Dedifferentiated amniotic fluid mesenchymal stem cell (primary cell): ENCODE data around the gene SMIM35.

Source experiments
- DNase-seq: peaks from one replicate; pipeline ENCODE4 v3.0.0-alpha.2; 2016; ENCODE audit errors: extremely low spot score

The SMIM35 gene

GRCh38 chr11:118002541-118003423 lies 84.0 kb downstream of the SMIM35 start:
- DNase-seq = no peak

DNA sequence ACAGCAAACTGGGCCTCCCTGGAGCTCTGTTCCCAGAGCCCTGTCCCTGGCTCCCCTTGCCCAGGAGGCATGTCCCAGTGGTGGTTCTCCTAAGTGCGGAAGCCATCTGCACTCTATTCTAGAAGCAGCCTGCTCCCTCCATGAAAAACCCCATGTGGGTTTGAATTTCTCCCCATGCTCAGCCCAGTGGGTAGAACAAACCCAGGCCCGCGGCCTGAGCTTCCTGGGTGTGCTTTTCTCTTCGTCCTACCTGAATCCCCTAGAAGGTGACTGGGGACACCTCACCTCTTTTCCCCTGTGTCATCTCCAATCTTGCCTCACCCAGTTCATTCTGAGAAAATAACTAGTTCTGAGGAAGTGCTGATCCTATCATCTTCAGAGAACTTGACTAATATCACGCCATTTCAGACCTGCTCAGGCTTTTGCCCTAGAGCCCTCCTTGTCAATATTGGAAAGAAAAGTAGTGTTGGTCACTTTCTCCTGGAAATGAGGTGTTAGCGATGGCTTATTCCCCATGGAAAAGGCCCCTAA lies 84.7 kb downstream of the SMIM35 start:
- no peak for DNase-seq

DNA sequence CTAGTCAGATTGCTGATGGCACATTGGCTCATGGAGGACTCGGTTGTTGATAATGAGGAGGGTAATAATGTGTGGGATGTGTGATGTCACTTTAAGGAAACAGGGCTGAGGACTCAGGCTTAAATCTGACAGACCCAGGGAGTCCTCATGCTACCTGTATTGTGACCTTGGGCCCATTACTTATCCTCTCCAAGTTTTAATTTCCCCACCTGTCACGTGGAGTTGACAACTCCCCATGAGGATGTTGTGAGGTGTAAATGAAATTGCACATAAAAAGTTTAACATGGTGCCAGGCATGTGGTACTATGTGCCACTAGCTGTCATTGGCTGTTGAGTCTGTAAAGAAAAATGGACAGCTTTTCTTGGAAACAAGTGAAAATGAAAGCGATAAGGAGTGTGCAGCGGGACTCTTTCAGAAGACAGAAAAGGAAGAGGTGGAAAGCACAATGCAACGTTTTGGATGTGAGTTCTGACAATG lies 85.2 kb downstream of the SMIM35 start:
- no peak for DNase-seq

- DNase-seq = no peak
Observed at GRCh38 chr11:118000850-118001228, 85.9 kb downstream of the SMIM35 start.

GRCh38 chr11:118000067-118000849 lies 86.5 kb downstream of the SMIM35 start:
- no peak for DNase-seq

GRCh38 chr11:117999354-117999993 lies 87.3 kb downstream of the SMIM35 start:
- DNase-seq = no peak

- DNase-seq = no peak
Observed at GRCh38 chr11:117998664-117999353, 88.0 kb downstream of the SMIM35 start.

DNA sequence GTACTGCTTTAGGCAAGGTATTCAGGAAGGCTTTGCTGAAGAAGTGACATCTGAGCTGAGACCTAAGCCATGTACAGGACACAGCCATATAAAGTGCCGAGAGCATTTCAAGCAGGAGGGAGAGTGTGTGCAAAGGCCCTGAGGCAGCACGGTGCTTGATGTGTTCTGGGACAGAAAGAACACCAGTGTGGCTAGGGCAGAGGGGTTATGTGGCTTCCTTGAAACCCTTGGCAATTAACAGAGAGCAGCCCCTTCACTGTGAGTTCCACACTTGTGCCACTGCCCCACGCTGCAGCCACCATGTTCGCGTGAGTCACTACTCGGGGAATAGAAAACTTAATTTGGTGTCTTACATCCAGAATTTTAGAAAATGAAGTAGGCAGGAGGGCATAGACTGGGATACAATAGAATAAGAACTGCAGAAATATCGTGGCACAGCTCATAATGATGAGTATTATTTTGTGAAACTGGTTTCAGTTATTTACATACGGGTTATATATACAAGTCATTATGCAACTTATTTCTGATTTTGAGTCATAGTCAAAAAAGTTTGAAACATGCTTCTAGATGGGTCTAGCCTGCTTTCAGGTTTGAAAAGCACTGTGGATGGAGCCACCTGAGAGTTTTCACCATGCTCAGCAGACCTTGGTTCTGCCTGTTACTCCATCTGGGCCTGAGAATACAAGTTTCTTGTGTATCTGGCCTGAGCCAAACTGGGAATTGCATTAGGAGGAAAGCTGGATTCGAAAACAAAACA lies 88.8 kb downstream of the SMIM35 start:
- DNase-seq = no peak

- DNase-seq = no peak
Observed at GRCh38 chr11:117997406-117997805, 89.4 kb downstream of the SMIM35 start.

DNA sequence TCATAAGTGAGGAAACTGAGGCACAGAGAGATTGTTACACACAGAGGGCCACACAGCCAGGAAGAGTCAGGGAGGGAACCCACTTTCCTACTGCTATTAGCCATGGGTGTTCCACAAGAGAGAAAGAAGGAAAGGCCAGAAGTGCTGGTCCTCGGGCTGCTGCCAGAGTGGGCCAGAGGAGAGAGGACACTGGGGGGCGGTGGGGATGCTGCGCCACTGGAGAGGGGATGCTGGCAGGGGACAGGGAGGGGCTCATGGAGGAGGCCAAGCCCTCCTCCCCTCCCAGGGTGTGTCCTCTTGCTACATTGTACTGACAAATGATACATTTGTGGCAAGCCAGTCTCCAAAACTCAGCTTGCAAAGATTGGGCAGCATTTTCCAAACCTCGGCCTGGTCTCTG lies 90.7 kb downstream of the SMIM35 start:
- no peak for DNase-seq

DNA sequence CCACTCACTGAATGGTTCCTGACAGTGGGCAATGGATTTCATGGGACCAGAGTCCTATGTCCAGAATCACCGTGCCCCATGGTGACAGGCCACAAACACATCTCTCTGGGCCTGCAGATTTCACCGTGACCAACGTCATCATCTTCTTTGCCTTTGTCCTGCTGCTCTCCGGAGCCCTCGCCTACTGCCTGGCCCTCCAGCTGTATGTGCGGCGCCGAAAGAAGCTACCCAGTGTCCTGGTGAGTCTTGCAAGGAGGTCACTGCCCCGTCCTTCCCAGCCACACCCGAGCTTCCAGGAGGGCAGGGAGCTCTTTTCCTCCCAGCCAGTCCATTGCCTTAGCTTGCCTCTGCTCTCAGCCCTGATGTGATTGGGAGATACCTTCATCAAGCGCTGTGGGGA lies 91.3 kb downstream of the SMIM35 start:
- DNase-seq = no peak

DNA sequence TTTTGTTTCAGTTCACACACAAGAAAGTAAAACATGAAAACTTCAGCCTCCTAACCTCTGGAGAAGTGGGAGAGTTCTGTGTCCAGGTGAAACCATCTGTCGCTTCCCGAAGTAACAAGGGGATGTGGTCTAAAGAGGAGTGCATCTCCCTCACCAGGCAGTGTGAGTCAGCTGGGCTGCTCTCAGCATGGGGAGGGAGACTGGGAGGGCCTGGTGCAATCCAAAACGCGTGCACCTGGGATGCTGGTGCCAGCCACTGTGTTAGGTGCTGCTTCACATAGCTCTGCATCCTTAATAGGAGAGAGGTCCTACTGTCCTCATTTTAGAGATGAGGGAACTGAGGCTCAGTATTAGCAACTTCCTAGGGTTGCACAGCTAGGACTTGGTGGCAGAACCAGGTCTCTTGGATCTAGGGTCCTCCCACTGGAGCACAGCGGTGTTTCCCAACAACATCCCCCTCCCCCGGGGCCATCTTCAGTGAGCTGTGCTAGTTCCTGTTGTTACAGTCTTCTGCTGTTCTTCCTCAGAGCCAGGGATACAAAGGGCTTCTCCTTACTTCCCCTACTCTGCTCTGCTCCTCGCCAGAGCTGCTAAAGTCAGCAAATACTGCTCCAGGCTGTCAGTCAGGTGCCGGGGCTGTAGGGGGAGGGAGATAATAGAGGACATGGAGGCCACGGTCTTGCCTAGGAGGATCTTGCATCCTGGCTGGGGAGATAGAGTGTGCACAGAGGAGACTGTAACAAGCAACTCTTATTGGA lies 92.6 kb downstream of the SMIM35 start:
- no peak for DNase-seq

DNA sequence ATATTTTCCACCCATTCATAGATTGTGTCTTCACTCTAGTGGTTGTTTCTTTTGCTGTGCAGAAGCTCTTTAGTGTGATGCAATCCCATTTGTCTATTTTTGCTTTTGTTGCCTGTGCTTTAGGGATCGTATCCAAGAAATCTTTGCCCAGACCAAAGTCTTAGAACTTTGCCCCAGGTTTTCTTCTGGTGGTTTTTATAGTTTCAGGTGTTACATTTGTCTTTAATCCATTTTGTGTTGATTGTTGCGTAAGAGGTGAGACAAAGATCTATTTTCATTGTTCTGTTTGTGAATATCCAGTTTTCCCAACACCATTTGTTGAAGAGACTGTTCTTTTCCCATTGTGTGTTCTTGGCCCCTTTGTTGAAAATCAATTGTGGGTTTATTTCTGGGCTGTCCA lies 94.1 kb downstream of the SMIM35 start:
- DNase-seq = no peak

DNA sequence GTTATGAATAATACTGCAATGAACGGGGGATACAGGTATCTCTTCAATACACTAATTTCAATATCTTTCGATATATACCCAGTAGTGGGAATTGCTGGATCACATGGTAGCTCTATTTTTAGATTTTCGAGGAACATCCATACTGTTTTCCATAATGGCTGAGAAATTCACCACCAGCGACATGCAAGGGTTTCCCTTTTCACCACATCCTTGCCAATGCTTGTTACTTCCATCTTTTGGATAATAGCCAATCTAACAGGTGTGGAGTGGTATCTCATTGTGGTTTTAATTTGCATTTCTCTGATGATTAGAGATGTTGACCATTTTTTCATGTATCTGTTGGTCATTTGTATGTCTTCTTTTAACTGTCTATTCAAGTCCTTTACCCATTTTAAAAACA lies 94.6 kb downstream of the SMIM35 start:
- no peak for DNase-seq

- DNase-seq = no peak
Observed at GRCh38 chr11:117989351-117990102, 97.2 kb downstream of the SMIM35 start.

DNA sequence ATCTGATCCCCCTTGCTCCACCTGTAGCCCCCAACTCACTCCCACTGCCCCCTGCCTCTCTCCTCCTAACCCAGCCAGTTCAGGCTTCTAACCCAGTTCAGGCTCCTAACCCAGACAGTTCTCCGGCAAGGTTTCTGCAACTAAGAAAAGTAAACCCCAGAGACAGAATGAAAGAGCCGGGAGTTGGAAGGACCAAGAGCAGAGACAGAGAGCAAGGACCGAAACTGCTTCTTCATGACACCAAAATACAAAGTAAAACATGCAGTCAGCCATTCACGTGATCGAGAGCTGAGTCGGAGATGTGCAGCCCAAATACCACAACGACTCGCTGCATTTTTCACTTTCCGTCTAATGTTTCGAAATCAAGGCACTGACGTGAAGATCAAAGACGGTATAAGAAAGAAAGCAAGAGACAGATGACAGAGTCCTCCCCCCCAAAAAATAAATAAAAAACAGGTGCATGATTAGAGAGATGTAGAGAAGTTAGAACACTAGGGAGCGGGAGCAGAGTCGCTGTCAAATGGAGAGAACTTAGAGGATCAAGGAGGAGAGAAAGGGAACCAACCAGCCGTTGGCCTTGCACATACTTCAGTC lies 99.7 kb downstream of the SMIM35 start:
- no peak for DNase-seq

DNA sequence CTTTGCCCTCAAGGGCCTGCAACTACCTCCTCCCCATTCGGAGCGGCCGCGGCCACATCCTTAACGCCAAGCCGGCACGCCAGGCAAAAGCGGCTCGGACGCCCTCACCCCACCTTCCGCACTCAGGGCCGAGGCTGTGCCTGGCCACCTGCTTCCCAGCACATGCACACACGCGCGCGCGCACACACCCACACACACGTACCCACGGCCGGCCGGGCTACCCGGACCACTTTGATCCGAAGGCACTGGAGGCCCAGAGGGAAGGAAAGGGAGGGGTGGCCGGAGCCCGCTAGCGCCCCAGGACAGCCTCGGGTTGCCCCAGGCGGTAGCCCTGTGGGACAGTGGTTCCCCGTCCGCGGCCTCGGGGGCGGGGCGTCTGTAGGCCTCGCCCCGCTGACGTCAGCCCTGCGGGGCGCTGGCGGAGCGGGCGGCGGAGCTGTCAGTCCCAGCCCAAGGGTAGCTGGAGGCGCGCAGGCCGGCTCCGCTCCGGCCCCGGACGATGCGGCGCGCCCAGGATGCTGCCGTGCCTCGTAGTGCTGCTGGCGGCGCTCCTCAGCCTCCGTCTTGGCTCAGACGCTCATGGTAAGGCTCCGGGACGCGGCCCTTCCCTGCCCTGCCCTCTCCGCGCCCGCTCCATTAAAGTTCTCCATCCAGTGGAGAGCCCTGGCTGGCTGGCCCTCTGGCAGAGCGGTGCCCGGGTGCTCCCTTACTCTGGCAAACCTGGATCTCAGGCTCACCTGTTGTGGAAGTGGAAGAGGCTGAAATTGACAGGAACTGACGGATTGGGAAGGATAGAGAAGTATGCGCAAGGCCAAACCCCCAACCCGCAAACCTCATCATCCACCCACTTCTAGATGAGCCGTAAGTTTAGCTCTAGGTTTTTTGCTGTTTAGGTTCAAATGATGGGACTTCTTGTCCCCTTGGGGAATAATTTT lies 100.5 kb downstream of the SMIM35 start, which contains the start of gene IL10RA:
IL10RA (plus strand) TSS at position 442 of the 935 bp plus-strand sequence; CDS start at position 516, 74 bp downstream.
- DNase-seq = no peak

DNA sequence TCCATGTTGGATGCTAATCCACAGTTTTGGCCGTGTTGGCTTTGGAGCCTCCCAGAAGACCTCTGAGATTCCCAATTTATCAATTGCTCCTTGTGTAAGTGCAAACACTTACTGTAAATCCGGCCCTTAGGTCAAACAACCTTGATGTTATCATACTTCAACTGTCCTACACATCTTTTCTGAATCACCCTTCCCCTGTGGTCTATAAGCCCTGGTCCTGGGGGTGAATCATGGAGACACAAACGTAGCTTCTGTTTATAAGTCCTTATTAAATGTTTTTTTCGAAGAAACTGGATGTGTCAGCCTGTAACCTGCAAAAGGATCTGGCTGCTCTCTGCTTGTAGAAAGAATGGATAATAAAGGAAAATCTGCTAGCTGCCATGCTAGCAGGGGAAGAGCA lies 102.3 kb downstream of the SMIM35 start:
- no peak for DNase-seq
